ENCODE results near the gene PHTF2. TPM values are rescaled to one million over a fixed set of nuclear protein-coding genes. Genes with fewer than 3 reads are reported as not detected.

The PHTF2 gene
- total RNA-seq, 4 donors from 2014 or later, result 14.5 to 28.6 (median 24.1) TPM

DNA sequence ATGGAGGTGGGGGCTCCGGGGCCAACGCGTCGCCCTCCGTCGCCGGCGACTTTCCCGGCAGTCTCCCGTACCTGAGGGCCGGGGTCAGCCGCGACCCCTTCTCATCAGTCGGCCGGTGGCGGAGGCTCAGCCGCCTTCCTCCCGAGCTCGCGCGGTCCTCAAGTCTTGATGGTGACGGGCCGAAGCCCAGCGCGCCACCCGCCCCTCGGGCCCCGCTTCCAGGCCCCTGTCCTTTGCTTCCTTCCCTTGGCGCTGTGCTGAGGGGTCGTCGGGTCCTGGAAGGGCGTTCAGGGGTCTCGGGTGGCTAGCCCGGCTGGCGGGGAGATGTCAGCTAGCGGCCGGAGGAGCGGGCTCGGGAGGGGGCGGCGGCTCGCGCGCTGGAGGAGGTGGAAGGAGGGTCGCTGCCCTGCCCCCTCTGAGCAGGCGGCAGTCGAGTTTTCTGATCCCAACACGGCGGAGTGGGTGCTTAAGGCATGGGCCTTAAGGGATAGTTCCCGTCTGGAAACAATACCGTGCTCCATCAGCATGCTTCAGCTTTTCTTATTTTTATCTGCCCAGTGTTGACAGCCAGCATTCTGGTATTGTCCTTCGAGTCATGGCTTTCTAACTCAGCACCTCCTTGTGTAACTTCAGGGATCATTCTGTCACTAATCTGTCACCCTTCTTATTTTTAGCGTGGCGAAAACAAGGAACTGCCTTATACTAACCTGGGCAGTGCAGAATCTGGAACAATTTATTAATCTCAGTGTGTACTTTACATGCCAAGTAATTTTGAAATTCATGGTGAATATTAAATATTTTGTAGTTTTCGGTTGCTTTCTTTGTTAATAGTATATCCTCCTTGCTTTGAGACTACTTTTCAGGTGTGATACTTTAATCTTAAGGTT, 748 bp downstream of the PHTF2 start:
- Histone ChIP-seq H3K4me3 (peak overlapping the region; percentile 60 to 98 (median 86)), H3K4me1 (peaks cover 0 to 59% (median 37%) of the 10 kb centered on the region in 4 donors), H3K27ac (peak overlapping the region; percentile 89 to 96 (median 92)), H3K36me3 (no peaks in the 10 kb centered on the region), H3K27me3 (no peaks in the 10 kb centered on the region), H3K9me3 (no peaks in the 10 kb centered on the region)
- no peak for TF ChIP-seq POLR2AphosphoS5 (IDR thresholded peaks at IDR 0.05)
- TF ChIP-seq EP300 (IDR thresholded peaks at IDR 0.05; ENCODE audit: low read depth), result no peak
- no peak for TF ChIP-seq POLR2A (IDR thresholded peaks at IDR 0.05)
- TF ChIP-seq, protein P1, sequence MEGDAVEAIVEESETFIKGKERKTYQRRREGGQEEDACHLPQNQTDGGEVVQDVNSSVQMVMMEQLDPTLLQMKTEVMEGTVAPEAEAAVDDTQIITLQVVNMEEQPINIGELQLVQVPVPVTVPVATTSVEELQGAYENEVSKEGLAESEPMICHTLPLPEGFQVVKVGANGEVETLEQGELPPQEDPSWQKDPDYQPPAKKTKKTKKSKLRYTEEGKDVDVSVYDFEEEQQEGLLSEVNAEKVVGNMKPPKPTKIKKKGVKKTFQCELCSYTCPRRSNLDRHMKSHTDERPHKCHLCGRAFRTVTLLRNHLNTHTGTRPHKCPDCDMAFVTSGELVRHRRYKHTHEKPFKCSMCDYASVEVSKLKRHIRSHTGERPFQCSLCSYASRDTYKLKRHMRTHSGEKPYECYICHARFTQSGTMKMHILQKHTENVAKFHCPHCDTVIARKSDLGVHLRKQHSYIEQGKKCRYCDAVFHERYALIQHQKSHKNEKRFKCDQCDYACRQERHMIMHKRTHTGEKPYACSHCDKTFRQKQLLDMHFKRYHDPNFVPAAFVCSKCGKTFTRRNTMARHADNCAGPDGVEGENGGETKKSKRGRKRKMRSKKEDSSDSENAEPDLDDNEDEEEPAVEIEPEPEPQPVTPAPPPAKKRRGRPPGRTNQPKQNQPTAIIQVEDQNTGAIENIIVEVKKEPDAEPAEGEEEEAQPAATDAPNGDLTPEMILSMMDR (IDR thresholded peaks at IDR 0.05), result no peak
- intact Hi-C loops (cut with DNase I; ENCODE audit: low total_unique reads) (no loop called here), in situ Hi-C loops (cut with MboI; ENCODE audit: low pct_ligation_motif_present in 1 of 4, low pct_unique_long_range_greater_than_20kb in 1 of 4, low sequenced_read_pairs in 3 of 4) (no loop called here)
- DNase-seq, result peak; percentile 37
- WGBS, 2 donors (ENCODE audit: low coverage in 1 of 2), result 1 to 7% methylated on average over 4 to 54 of the region's 55 CpGs

DNA sequence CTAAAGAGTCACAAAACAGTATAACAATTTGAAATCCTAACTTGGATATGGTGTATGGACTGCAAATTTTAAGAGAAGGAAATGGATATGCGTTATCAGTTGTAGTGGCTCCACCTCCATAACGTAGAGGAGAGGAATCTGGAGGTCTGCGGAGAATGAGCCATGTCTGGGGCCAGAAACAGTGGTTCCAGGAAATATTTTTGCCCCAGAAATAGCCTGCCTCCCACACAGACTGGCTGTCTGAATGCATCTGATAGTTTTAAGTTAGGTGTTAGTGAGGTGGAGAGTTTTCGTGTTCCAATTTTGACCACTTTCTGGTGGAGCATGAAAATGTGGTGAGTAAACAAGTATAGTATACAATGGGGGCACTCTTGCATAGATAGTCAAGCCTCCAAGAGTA, 1.6 kb downstream of the PHTF2 start:
- WGBS, 2 donors (ENCODE audit: low coverage in 1 of 2), result 23 to 34% methylated on average over 4 of the region's 4 CpGs
- peak overlapping the region; percentile 89 to 96 (median 92) for H3K27ac ChIP-seq
- intact Hi-C loops (cut with DNase I; ENCODE audit: low total_unique reads), result no loop called here

DNA sequence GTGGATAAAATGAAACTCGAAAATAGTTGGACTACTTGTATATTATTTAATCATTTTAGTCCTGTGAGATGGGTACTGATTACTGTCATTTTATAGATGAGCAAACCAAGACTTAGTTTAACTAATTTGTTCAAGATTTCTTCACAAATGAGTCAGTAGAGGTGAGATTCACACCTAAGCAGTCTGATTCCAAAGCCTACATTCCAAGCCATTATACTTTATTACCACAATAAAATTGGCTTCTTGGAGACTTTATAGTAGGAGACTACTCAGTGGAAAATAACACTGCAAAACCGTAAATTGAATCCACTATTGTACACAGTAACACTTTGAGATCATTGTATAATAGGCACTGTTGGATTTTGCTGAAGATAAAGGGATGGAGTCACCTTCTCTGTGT, 2.2 kb downstream of the PHTF2 start:
- Histone ChIP-seq H3K4me3 (no peak overlapping the region), H3K9me3 (no peaks in the 10 kb centered on the region), H3K4me1 (peaks cover 0 to 47% (median 36%) of the 10 kb centered on the region in 4 donors), H3K36me3 (no peaks in the 10 kb centered on the region), H3K27me3 (no peaks in the 10 kb centered on the region), H3K27ac (peak overlapping the region; percentile 89 to 96 (median 92))
- TF ChIP-seq POLR2AphosphoS5 (IDR thresholded peaks at IDR 0.05) (peak in 1 of 3 donors; percentile 20), EP300 (IDR thresholded peaks at IDR 0.05; ENCODE audit: low read depth) (no peak)
- DNase-seq, result no peak
- WGBS, 2 donors (ENCODE audit: low coverage in 1 of 2), result 30 to 46% methylated on average over 2 of the region's 2 CpGs
- in situ Hi-C loops (cut with MboI; ENCODE audit: low pct_ligation_motif_present in 1 of 4, low pct_unique_long_range_greater_than_20kb in 1 of 4, low sequenced_read_pairs in 3 of 4) (no loop called here), intact Hi-C loops (cut with DNase I; ENCODE audit: low total_unique reads) (no loop called here)

More for the DNA sequence above, 1.6 kb downstream of the PHTF2 start:
- Histone ChIP-seq H3K36me3 (no peaks in the 10 kb centered on the region), H3K4me1 (peaks cover 0 to 51% (median 36%) of the 10 kb centered on the region in 4 donors), H3K9me3 (no peaks in the 10 kb centered on the region), H3K27me3 (no peaks in the 10 kb centered on the region), H3K4me3 (peak overlapping the region in 1 of 4 donors; percentile 98)
- no peak for DNase-seq
- in situ Hi-C loops (cut with MboI; ENCODE audit: low pct_ligation_motif_present in 1 of 4, low pct_unique_long_range_greater_than_20kb in 1 of 4, low sequenced_read_pairs in 3 of 4), result no loop called here
- no peak for TF ChIP-seq EP300 (IDR thresholded peaks at IDR 0.05; ENCODE audit: low read depth)

DNA sequence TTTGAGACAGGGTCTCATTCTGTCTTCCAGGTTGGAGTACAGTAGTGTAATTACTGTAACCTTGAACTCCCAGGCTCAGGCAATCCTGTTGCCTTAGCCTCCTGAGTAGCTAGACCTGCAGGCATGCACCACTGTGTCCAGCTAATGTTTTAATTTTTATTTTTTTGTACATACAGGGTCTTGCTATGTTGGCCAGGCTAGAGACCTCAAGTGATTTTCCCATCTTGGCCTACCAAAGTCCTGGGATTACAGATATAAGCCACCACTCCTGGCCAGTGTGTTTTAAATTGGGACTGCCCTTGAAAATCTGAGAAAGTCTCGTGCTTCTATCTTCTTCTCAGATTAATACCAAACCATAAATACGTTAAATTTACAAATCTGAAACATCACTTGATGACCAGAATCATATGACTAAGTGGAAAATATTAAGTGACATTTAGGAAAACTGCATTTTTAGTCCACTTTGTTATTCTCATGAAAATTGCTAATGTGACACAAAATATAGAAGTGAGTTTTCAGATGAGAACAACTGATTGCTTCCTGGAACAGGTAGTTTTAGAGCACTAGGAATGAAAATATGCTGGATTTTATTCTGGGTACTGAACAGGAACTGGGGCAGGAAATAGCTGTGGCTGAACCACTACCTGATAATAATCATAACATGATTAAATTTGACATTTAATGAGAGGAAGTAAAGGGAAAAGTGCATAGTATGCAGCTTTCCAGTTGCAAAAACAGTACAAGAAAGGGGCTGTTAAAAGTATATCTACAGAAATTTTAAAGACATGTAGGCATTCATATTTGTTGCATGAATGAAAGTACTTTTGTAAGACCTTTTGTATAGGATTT, 4.2 kb downstream of the PHTF2 start:
- in situ Hi-C loops (cut with MboI; ENCODE audit: low pct_ligation_motif_present in 1 of 4, low pct_unique_long_range_greater_than_20kb in 1 of 4, low sequenced_read_pairs in 3 of 4), result no loop called here
- no peak overlapping the region for H3K4me3 ChIP-seq
- DNase-seq, result no peak
- WGBS, 2 donors (ENCODE audit: low coverage in 1 of 2), result 74 to 81% methylated on average over 2 of the region's 2 CpGs
- no peak overlapping the region for H3K27ac ChIP-seq
- H3K9me3 ChIP-seq, result peaks cover 14 to 17% of the 10 kb centered on the region in 2 donors
- intact Hi-C loops (cut with DNase I; ENCODE audit: low total_unique reads), result no loop called here
- no peaks in the 10 kb centered on the region for H3K27me3 ChIP-seq
- TF ChIP-seq POLR2AphosphoS5 (IDR thresholded peaks at IDR 0.05) (no peak), EP300 (IDR thresholded peaks at IDR 0.05; ENCODE audit: low read depth) (no peak), POLR2A (IDR thresholded peaks at IDR 0.05) (no peak)
- TF ChIP-seq, protein P1 (IDR thresholded peaks at IDR 0.05), result no peak
- H3K4me1 ChIP-seq, result peaks cover 0 to 29% (median 24%) of the 10 kb centered on the region in 4 donors
- peaks cover 0 to 11% (median 0%) of the 10 kb centered on the region in 4 donors for H3K36me3 ChIP-seq

All from transverse colon (tissue), 4 donors.